K562 (cell line): ENCODE data around the gene EMC1. TPM values are rescaled to one million over a fixed set of nuclear protein-coding genes. Genes with fewer than 3 reads are reported as not detected.

Experiments used
- FOXJ3 ChIP-seq: sonication (generic); formaldehyde crosslinking; IDR thresholded peaks from 2 replicates; pipeline ENCODE4 v1.4.0; 2020; ENCODE audit warnings: mild to moderate bottlenecking, missing genetic modification reagents
- HMGXB4 ChIP-seq: sonication (generic); formaldehyde crosslinking; IDR thresholded peaks from 2 replicates; pipeline ENCODE4 v1.8.1; 2023; ENCODE audit warnings: mild to moderate bottlenecking, missing genetic modification reagents
- KAT2B ChIP-seq: IDR thresholded peaks from one replicate; pipeline ENCODE4 v1.6.1; 2012; ENCODE audit warnings: low read depth, mild to moderate bottlenecking, control low read depth, inconsistent platforms, low read length, moderate library complexity
- PTRF ChIP-seq: fragments of 450-650 bp; IDR thresholded peaks from 2 replicates; pipeline ENCODE4 v1.6.1; 2016; ENCODE audit warnings: mild to moderate bottlenecking, missing genetic modification characterization, missing compliant biosample characterization
- SREBF2 ChIP-seq: sonication (generic); formaldehyde crosslinking; IDR thresholded peaks from 2 replicates; pipeline ENCODE4 v1.4.0; 2020; ENCODE audit warnings: mild to moderate bottlenecking, missing genetic modification reagents
- ZNF592 ChIP-seq: fragments of 450-650 bp; IDR thresholded peaks from 2 replicates; pipeline ENCODE4 v1.6.1; 2017; ENCODE audit warnings: antibody characterized with exemption, mild to moderate bottlenecking
- polyA plus RNA-seq, 8 experiments: library from polyadenylated mRNA; depleted of rRNA in 4 of 8; stranded (reverse) in 5 of 8; unstranded in 3 of 8; fragments of >200 nt; fragmentation: Nextera tagmentation in 2 of 8; fragmentation: Illumina TruSeq in 1 of 8; extraction: Ambion mirVana in 2 of 8; extraction: Trizol in 1 of 8; gene quantifications; 2 replicates each; pipeline versions ENCODE4 v1.2.1 to v1.2.3, GENCODE V29; 2011 to 2014; ENCODE audit warnings: inconsistent platforms in 1 of 8, missing spikeins in 1 of 8
- total RNA-seq, 7 experiments: library from RNA; depleted of rRNA in 6 of 7; stranded (reverse); fragments of >200 nt in 6 of 7; fragmentation: Illumina TruSeq in 2 of 7; extraction: Trizol in 2 of 7; gene quantifications; 2 replicates each; pipeline versions ENCODE4 v1.2.1 to v1.2.3, GENCODE V29; 2011 to 2021; ENCODE audit warnings: low replicate concordance in 1 of 7
- TF ChIP-seq, protein P1 (sequence below): sonication (generic); formaldehyde crosslinking; IDR thresholded peaks from 2 replicates; pipeline ENCODE4 v1.8.0; 2022; ENCODE audit warnings: mild to moderate bottlenecking, missing genetic modification reagents
- TF ChIP-seq, protein P2 (sequence below): fragments of 450-650 bp; formaldehyde crosslinking; IDR thresholded peaks from 2 replicates; pipeline ENCODE4 v1.4.0; 2020; ENCODE audit warnings: mild to moderate bottlenecking, moderate library complexity
- TF ChIP-seq, protein P3 (sequence below), 3 experiments: fragments of 200-800 bp in 1 of 3; sonication (Bioruptor generic) in 1 of 3; sonication (generic) in 1 of 3; formaldehyde crosslinking in 1 of 3; IDR thresholded peaks; 2 replicates each; pipeline versions ENCODE4 v1.6.1 to v1.8.0; 2016 to 2022; ENCODE audit warnings: mild to moderate bottlenecking in 2 of 3, missing compliant biosample characterization in 2 of 3, missing genetic modification characterization in 2 of 3, missing genetic modification reagents in 1 of 3

EMC1 gene
- total and polyA plus RNA-seq, 9 of the 15 experiments (the other 6 are each of a cell fraction or from before 2014, with no cell fraction given), result 17.8 to 88.2 (median 37.4) TPM

GRCh38 chr1:19209990-19210771 lies 41.1 kb downstream of the EMC1 start, which contains the start of gene UBR4 (continued):
- TF ChIP-seq ZNF592 (peak; percentile 94), PTRF (tag) (no peak), FOXJ3 (CRISPR knock-in tag) (no peak), KAT2B (no peak), HMGXB4 (CRISPR knock-in tag) (peak; percentile 83; the same call in 1 of the 2 replicates), SREBF2 (CRISPR knock-in tag) (no peak)
- TF ChIP-seq, protein P1, sequence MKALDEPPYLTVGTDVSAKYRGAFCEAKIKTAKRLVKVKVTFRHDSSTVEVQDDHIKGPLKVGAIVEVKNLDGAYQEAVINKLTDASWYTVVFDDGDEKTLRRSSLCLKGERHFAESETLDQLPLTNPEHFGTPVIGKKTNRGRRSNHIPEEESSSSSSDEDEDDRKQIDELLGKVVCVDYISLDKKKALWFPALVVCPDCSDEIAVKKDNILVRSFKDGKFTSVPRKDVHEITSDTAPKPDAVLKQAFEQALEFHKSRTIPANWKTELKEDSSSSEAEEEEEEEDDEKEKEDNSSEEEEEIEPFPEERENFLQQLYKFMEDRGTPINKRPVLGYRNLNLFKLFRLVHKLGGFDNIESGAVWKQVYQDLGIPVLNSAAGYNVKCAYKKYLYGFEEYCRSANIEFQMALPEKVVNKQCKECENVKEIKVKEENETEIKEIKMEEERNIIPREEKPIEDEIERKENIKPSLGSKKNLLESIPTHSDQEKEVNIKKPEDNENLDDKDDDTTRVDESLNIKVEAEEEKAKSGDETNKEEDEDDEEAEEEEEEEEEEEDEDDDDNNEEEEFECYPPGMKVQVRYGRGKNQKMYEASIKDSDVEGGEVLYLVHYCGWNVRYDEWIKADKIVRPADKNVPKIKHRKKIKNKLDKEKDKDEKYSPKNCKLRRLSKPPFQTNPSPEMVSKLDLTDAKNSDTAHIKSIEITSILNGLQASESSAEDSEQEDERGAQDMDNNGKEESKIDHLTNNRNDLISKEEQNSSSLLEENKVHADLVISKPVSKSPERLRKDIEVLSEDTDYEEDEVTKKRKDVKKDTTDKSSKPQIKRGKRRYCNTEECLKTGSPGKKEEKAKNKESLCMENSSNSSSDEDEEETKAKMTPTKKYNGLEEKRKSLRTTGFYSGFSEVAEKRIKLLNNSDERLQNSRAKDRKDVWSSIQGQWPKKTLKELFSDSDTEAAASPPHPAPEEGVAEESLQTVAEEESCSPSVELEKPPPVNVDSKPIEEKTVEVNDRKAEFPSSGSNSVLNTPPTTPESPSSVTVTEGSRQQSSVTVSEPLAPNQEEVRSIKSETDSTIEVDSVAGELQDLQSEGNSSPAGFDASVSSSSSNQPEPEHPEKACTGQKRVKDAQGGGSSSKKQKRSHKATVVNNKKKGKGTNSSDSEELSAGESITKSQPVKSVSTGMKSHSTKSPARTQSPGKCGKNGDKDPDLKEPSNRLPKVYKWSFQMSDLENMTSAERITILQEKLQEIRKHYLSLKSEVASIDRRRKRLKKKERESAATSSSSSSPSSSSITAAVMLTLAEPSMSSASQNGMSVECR (CRISPR knock-in tag), result peak; percentile 85; the same call in 1 of the 2 replicates
- TF ChIP-seq, protein P2, sequence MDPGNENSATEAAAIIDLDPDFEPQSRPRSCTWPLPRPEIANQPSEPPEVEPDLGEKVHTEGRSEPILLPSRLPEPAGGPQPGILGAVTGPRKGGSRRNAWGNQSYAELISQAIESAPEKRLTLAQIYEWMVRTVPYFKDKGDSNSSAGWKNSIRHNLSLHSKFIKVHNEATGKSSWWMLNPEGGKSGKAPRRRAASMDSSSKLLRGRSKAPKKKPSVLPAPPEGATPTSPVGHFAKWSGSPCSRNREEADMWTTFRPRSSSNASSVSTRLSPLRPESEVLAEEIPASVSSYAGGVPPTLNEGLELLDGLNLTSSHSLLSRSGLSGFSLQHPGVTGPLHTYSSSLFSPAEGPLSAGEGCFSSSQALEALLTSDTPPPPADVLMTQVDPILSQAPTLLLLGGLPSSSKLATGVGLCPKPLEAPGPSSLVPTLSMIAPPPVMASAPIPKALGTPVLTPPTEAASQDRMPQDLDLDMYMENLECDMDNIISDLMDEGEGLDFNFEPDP (CRISPR knock-in tag), result no peak
- TF ChIP-seq, protein P3, sequence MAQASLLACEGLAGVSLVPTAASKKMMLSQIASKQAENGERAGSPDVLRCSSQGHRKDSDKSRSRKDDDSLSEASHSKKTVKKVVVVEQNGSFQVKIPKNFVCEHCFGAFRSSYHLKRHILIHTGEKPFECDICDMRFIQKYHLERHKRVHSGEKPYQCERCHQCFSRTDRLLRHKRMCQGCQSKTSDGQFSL (CRISPR knock-in tag; IDR thresholded peaks at IDR 0.05), result peak; percentile 43
- TF ChIP-seq, protein P3 (tag; IDR thresholded peaks at IDR 0.05), result peak in 1 of 2 experiments; percentile 42; a peak in 1 of 4 replicates
